HL-60 (cell line): ENCODE data around the gene GTF2H1.

Experiments used
- CTCF ChIP-seq: IDR thresholded peaks from one replicate; pipeline ENCODE4 v1.5.1; 2011; ENCODE audit warnings: low read length, control low read depth, inconsistent platforms; ENCODE audit not compliant: insufficient read depth
- GABPA ChIP-seq: IDR thresholded peaks from 2 replicates; pipeline ENCODE4 v1.6.1; 2012; ENCODE audit warnings: low read depth
- POLR2AphosphoS5 ChIP-seq: IDR thresholded peaks from 2 replicates; pipeline ENCODE4 v1.6.1; 2012; ENCODE audit warnings: low read depth
- TF ChIP-seq, protein P1 (sequence below): IDR thresholded peaks from 2 replicates; pipeline ENCODE4 v1.6.1; 2012; ENCODE audit warnings: low read depth; ENCODE audit not compliant: insufficient replicate concordance

GRCh38 chr11:18394275-18394927, 72.0 kb downstream of the GTF2H1 start, which contains the start of gene LDHA:
- no peak for TF ChIP-seq CTCF
- no peak for TF ChIP-seq GABPA
- peak; percentile 99 for TF ChIP-seq POLR2AphosphoS5
- TF ChIP-seq, protein P1, sequence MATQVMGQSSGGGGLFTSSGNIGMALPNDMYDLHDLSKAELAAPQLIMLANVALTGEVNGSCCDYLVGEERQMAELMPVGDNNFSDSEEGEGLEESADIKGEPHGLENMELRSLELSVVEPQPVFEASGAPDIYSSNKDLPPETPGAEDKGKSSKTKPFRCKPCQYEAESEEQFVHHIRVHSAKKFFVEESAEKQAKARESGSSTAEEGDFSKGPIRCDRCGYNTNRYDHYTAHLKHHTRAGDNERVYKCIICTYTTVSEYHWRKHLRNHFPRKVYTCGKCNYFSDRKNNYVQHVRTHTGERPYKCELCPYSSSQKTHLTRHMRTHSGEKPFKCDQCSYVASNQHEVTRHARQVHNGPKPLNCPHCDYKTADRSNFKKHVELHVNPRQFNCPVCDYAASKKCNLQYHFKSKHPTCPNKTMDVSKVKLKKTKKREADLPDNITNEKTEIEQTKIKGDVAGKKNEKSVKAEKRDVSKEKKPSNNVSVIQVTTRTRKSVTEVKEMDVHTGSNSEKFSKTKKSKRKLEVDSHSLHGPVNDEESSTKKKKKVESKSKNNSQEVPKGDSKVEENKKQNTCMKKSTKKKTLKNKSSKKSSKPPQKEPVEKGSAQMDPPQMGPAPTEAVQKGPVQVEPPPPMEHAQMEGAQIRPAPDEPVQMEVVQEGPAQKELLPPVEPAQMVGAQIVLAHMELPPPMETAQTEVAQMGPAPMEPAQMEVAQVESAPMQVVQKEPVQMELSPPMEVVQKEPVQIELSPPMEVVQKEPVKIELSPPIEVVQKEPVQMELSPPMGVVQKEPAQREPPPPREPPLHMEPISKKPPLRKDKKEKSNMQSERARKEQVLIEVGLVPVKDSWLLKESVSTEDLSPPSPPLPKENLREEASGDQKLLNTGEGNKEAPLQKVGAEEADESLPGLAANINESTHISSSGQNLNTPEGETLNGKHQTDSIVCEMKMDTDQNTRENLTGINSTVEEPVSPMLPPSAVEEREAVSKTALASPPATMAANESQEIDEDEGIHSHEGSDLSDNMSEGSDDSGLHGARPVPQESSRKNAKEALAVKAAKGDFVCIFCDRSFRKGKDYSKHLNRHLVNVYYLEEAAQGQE, result peak; percentile 76
